Activated gamma-delta T cell treated with anti-CD3 and anti-CD28 coated beads, Interleukin-2, amount 50 U/mL, for 16 hours (primary cell): ENCODE measurements around the gene PLD1.
"Not testable (repeated sequence)": the region's sequence is repeated elsewhere in the genome, so short reads cannot be mapped to it uniquely, and the experiment has no call there.

Experiments
- DNase-seq: peaks from one replicate; pipeline ENCODE4 v3.0.0-alpha.2; 2020; ENCODE audit warnings: low read depth

PLD1 gene

GRCh38 chr3:171564748-171565480 lies 245.4 kb downstream of the PLD1 start:
- no peak for DNase-seq

- DNase-seq: no peak
Measured at GRCh38 chr3:171563298-171563697, 247.0 kb downstream of the PLD1 start.

- not testable (repeated sequence) for DNase-seq
Measured at GRCh38 chr3:171562459-171562858, 247.8 kb downstream of the PLD1 start.

GRCh38 chr3:171561596-171562323 lies 248.5 kb downstream of the PLD1 start:
- DNase-seq: no peak

GRCh38 chr3:171559586-171559985 lies 250.7 kb downstream of the PLD1 start:
- no peak for DNase-seq

- no peak for DNase-seq
Measured at GRCh38 chr3:171558188-171558696, 252.0 kb downstream of the PLD1 start.

GRCh38 chr3:171557173-171557572 lies 253.1 kb downstream of the PLD1 start:
- no peak for DNase-seq

GRCh38 chr3:171556574-171557145 lies 253.6 kb downstream of the PLD1 start:
- no peak for DNase-seq

- DNase-seq: no peak
Measured at GRCh38 chr3:171556148-171556547, 254.1 kb downstream of the PLD1 start.

GRCh38 chr3:171553086-171553485 lies 257.2 kb downstream of the PLD1 start:
- no peak for DNase-seq

- DNase-seq: no peak
Measured at GRCh38 chr3:171552531-171552930, 257.8 kb downstream of the PLD1 start.

- DNase-seq: no peak
Measured at GRCh38 chr3:171551296-171551695, 259.0 kb downstream of the PLD1 start.
